Endothelial cell of umbilical vein (primary cell): ENCODE data around the gene CMIP. TPM values are rescaled to one million over a fixed set of nuclear protein-coding genes. Genes with fewer than 3 reads are reported as not detected.

Experiments
- BruUV-seq: library from RNA; stranded (reverse); fragments of 400-500 nt; replicated peaks from 2 replicates; lab custom pipeline; 2021; lab: Mats Ljungman, UMichigan
- CTCF ChIA-PET: fragments of 300-600, 350-600 bp; sonication (Branson Sonifier 250); formaldehyde crosslinking; loops from one replicate; lab custom pipeline; 2021; ENCODE audit warnings: antibody characterized with exemption, inconsistent platforms; lab: Charles Lee
- POLR2A ChIA-PET: fragments of 300-600, 350-600 bp; sonication (Branson Sonifier 250); formaldehyde crosslinking; loops from one replicate; lab custom pipeline; 2021; ENCODE audit warnings: antibody characterized with exemption, inconsistent platforms; lab: Charles Lee
- DNase-seq: peaks from one replicate; pipeline ENCODE4 v3.0.0-alpha.2; 2011; ENCODE audit warnings: low read depth, low spot score
- FAIRE-seq: peaks from 2 replicates; lab custom pipeline; 2011; peaks lifted over from hg19 to GRCh38; lab: Jason Lieb, UNC
- H2AFZ ChIP-seq: 2 replicates; pipeline ENCODE4 v1.6.0; 2012; ENCODE audit warnings: low read depth, low read length, control low read depth, inconsistent platforms
- H3K27ac ChIP-seq: 2 replicates; pipeline ENCODE4 v1.5.1; 2011; ENCODE audit warnings: low read depth, mild to moderate bottlenecking, control low read depth, low read length, moderate library complexity; ENCODE audit not compliant: insufficient read depth
- H3K27me3 ChIP-seq, 2 experiments: 2 replicates each; pipeline versions ENCODE4 v1.6.0 to v1.6.1; 2011; ENCODE audit warnings: low read length in 2 of 2, mixed read lengths in 1 of 2; ENCODE audit not compliant: control insufficient read depth in 2 of 2, insufficient read depth in 2 of 2
- H3K36me3 ChIP-seq, 2 experiments: 2 replicates in 1 of 2; 3 replicates in 1 of 2; pipeline ENCODE4 v1.5.1; 2011; ENCODE audit warnings: low read length in 2 of 2, mild to moderate bottlenecking in 1 of 2, moderate library complexity in 1 of 2; ENCODE audit not compliant: control insufficient read depth in 2 of 2, insufficient read depth in 2 of 2; ENCODE audit errors: extremely low read depth in 1 of 2
- H3K4me1 ChIP-seq: 3 replicates; pipeline ENCODE4 v1.5.1; 2011; ENCODE audit warnings: mild to moderate bottlenecking, low read length; ENCODE audit not compliant: control insufficient read depth, insufficient read depth; ENCODE audit errors: extremely low read depth
- H3K4me2 ChIP-seq: 2 replicates; pipeline ENCODE4 v1.6.1; 2011; ENCODE audit warnings: low read length, control low read depth, mixed read lengths; ENCODE audit not compliant: insufficient read depth
- H3K4me3 ChIP-seq, 3 experiments: fragments of 200-600 bp in 1 of 3; sonication (generic), shearing (Covaris generic) in 1 of 3; replicated peaks in 1 of 3; 2 replicates each; pipeline ENCODE4 v1.5.1; 2011 to 2016; ENCODE audit warnings: control low read depth in 3 of 3, low read length in 3 of 3, mild to moderate bottlenecking in 2 of 3, inconsistent platforms in 1 of 3, low read depth in 1 of 3, moderate library complexity in 1 of 3; ENCODE audit not compliant: insufficient read depth in 1 of 3
- H3K79me2 ChIP-seq: 2 replicates; pipeline ENCODE4 v1.6.0; 2012; ENCODE audit warnings: low read length, inconsistent platforms; ENCODE audit not compliant: control insufficient read depth, insufficient read depth
- H3K9ac ChIP-seq: replicated peaks from 2 replicates; pipeline ENCODE3; 2011; ENCODE audit warnings: low read length, control low read depth; ENCODE audit not compliant: insufficient read depth; ENCODE audit errors: extremely low read depth
- H3K9me1 ChIP-seq: replicated peaks from 3 replicates; pipeline ENCODE4 v1.6.0; 2011; ENCODE audit warnings: mild to moderate bottlenecking, low read length; ENCODE audit not compliant: control insufficient read depth, insufficient read depth; ENCODE audit errors: extremely low read depth
- H3K9me3 ChIP-seq: replicated peaks from 2 replicates; pipeline ENCODE4 v1.5.1; 2012; ENCODE audit warnings: low read length, inconsistent platforms; ENCODE audit not compliant: control insufficient read depth, insufficient read depth
- H4K20me1 ChIP-seq: replicated peaks from 2 replicates; pipeline ENCODE3; 2011; ENCODE audit warnings: mild to moderate bottlenecking, low read length; ENCODE audit not compliant: control insufficient read depth, insufficient read depth; ENCODE audit errors: extremely low read depth
- CTCF ChIP-seq, 2 donors: IDR thresholded peaks; 1 replicate in 1 of 2; 2 replicates in 1 of 2; pipeline ENCODE4 v1.5.1; 2011; ENCODE audit warnings: low read length in 2 of 2, mild to moderate bottlenecking in 2 of 2, moderate library complexity in 2 of 2, control low read depth in 1 of 2, inconsistent platforms in 1 of 2, low read depth in 1 of 2; ENCODE audit not compliant: insufficient read depth in 1 of 2; ENCODE audit errors: extremely low read depth in 1 of 2
- EZH2 ChIP-seq: IDR thresholded peaks from 2 replicates; pipeline ENCODE4 v1.6.1; 2012; ENCODE audit warnings: borderline replicate concordance, low read depth, mild to moderate bottlenecking, moderate library complexity, low read length, inconsistent platforms; ENCODE audit not compliant: severe bottlenecking
- FOS ChIP-seq: IDR thresholded peaks from 2 replicates; pipeline ENCODE4 v1.6.1; 2011; ENCODE audit warnings: mild to moderate bottlenecking, low read length, moderate library complexity, borderline replicate concordance; ENCODE audit not compliant: insufficient read depth
- GATA2 ChIP-seq: IDR thresholded peaks from 2 replicates; pipeline ENCODE4 v1.7.0; 2011; ENCODE audit warnings: low read depth, mild to moderate bottlenecking, moderate library complexity, mixed read lengths, low read length; ENCODE audit not compliant: insufficient read length, insufficient read depth
- JUN ChIP-seq: IDR thresholded peaks from 2 replicates; pipeline ENCODE4 v1.6.1; 2011; ENCODE audit warnings: borderline replicate concordance, low read depth; ENCODE audit not compliant: insufficient read length, insufficient read depth
- MAX ChIP-seq: IDR thresholded peaks from 2 replicates; pipeline ENCODE4 v1.6.1; 2011; ENCODE audit not compliant: insufficient read depth, insufficient read length
- MYC ChIP-seq: IDR thresholded peaks from one replicate; pipeline ENCODE4 v1.6.1; 2011; ENCODE audit warnings: mild to moderate bottlenecking, low read depth, low read length
- POLR2A ChIP-seq: IDR thresholded peaks from 2 replicates; pipeline ENCODE4 v1.6.1; 2012; ENCODE audit warnings: low read depth, mild to moderate bottlenecking, control low read depth, low read length
- POLR2AphosphoS5 ChIP-seq: IDR thresholded peaks from 2 replicates; pipeline ENCODE4 v1.6.1; 2012; ENCODE audit warnings: low read depth, mild to moderate bottlenecking, control low read depth, low read length, moderate library complexity; ENCODE audit not compliant: insufficient read depth
- dilution Hi-C: fragments of 300-500 bp; cut with MboI; formaldehyde crosslinking; loops from one replicate; pipeline ENCODE4 v1.15.0; 2019; ENCODE audit warnings: low sequenced_read_pairs; ENCODE audit not compliant: extremely low pct_ligation_motif_present
- intact Hi-C: fragments of 100-400 bp; cut with micrococcal nuclease; formaldehyde crosslinking; loops from one replicate; pipeline ENCODE4 v1.10.0; 2022
- polyA plus RNA-seq, 4 experiments: library from polyadenylated mRNA; depleted of rRNA in 3 of 4; stranded (reverse) in 3 of 4; unstranded in 1 of 4; fragments of >200 nt; gene quantifications; 2 replicates each; pipeline versions ENCODE4 v1.2.1 to v1.2.3, GENCODE V29; 2011 to 2012; ENCODE audit warnings: missing spikeins in 1 of 4
- total RNA-seq: library from RNA; stranded (reverse); gene quantifications from 2 replicates; pipeline ENCODE4 v1.2.3, GENCODE V29; 2021

CMIP gene
- total and polyA plus RNA-seq, 2 donors (not counting 3 experiments of a cell fraction or from before 2014, with no cell fraction given), result 29.0 to 101 TPM

GRCh38 chr16:81544700-81545271, 100.2 kb downstream of the CMIP start:
- Histone ChIP-seq H3K79me2 (peaks cover 44% of the 10 kb centered on the region), H3K4me2 (no peak overlapping the region), H3K4me3 (no peak overlapping the region), H3K36me3 (peaks cover 0 to 2% of the 10 kb centered on the region in 2 experiments), H3K9me3 (no peaks in the 10 kb centered on the region), H3K9ac (no peak overlapping the region), H3K27me3 (no peaks in the 10 kb centered on the region), H3K4me1 (peaks cover 31% of the 10 kb centered on the region), H4K20me1 (peaks cover 5% of the 10 kb centered on the region), H2AFZ (no peak overlapping the region), H3K9me1 (no peaks in the 10 kb centered on the region), H3K27ac (no peak overlapping the region)
- DNase-seq (no peak), FAIRE-seq (no peak)
- no TSS peak for BruUV-seq
- CTCF ChIA-PET, result interaction anchor here (0.6 to 1.4 kb wide), 2 partner anchors 116 to 142 kb away, joined by 3 read pairs; no protein-coding TSS in a partner anchor
- intact Hi-C loops, result loop anchor here (5.0 kb wide), 1 partner anchor 42 kb away; no protein-coding TSS in a partner anchor
- POLR2A ChIA-PET, result no interaction called here
- dilution Hi-C loops, result no loop called here
- TF ChIP-seq GATA2 (no peak), MYC (no peak), POLR2AphosphoS5 (no peak), FOS (no peak), MAX (no peak), JUN (no peak), EZH2 (no peak), CTCF (IDR thresholded peaks at IDR 0.05; ENCODE audit: extremely low read depth in 1 of 2, insufficient read depth in 1 of 2, low read depth in 1 of 2, low read length in 2 of 2) (no peak), POLR2A (no peak)
